ENCODE data around the gene IRX4. TPM values are rescaled to one million over a fixed set of nuclear protein-coding genes. Genes with fewer than 3 reads are reported as not detected.

IRX4 gene
- total RNA-seq, 1 experiment from 2014 or later, result 44.7 TPM

DNA sequence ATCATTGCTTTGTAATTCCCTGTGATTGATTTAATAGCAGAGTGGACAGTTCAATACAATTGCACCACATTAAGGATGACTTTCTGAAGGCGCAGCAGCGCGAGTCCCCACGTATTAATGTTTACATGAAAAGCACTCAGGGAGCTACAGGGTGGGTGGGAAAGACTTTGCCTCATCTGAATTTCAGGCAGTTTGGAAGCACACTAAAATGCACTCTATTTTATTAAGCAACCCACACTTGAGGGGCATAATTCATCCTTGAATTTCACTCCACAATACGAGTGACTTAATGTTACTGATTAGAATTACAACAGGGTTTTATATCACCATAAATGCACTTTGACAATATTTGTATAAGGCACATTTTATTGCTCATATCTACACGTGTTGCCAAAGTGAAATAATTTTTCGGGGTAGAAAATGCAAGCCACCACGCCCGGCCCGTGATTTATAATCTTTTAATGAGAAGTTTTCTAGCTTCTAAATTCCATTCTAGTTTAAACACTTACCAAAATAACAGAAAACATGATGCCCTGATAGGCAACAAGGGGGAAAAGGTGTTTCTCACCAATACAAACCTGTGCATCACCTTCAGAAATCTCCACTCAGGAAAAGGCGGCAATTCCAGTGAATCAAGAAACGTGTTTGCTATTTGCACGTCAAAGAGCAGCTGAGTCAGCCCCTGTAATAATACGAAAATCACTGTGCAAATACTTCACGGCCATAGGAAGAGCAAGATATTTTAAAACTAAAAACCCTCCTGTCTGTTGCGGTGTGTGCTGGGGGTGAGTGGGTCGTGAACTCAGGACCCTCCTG lies 40.5 kb downstream of the IRX4 start:
- TF ChIP-seq, protein P1, sequence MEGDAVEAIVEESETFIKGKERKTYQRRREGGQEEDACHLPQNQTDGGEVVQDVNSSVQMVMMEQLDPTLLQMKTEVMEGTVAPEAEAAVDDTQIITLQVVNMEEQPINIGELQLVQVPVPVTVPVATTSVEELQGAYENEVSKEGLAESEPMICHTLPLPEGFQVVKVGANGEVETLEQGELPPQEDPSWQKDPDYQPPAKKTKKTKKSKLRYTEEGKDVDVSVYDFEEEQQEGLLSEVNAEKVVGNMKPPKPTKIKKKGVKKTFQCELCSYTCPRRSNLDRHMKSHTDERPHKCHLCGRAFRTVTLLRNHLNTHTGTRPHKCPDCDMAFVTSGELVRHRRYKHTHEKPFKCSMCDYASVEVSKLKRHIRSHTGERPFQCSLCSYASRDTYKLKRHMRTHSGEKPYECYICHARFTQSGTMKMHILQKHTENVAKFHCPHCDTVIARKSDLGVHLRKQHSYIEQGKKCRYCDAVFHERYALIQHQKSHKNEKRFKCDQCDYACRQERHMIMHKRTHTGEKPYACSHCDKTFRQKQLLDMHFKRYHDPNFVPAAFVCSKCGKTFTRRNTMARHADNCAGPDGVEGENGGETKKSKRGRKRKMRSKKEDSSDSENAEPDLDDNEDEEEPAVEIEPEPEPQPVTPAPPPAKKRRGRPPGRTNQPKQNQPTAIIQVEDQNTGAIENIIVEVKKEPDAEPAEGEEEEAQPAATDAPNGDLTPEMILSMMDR (IDR thresholded peaks at IDR 0.05; ENCODE audit: unreplicated experiment), result no peak
- ChIA-PET CTCF (no interaction called here), POLR2A (no interaction called here)
- H3K9me3 Mint-ChIP-seq (ENCODE audit: unreplicated experiment), result no peaks in the 10 kb centered on the region
- no peaks in the 10 kb centered on the region for H3K36me3 Mint-ChIP-seq (ENCODE audit: insufficient read depth, unreplicated experiment)
- H3K4me3 Mint-ChIP-seq (ENCODE audit: unreplicated experiment), result no peak overlapping the region
- BruUV-seq (replicated peaks), result no TSS peak
- peaks cover 5% of the 10 kb centered on the region for H3K27me3 Mint-ChIP-seq (ENCODE audit: insufficient read depth, unreplicated experiment)
- H3K27ac Mint-ChIP-seq (ENCODE audit: low read depth, unreplicated experiment), result no peak overlapping the region
- intact Hi-C loops (cut with micrococcal nuclease), result no loop called here
- no peaks in the 10 kb centered on the region for H3K4me1 Mint-ChIP-seq (ENCODE audit: insufficient read depth, unreplicated experiment)
- no peak for DNase-seq (ENCODE audit: unreplicated experiment)

DNA sequence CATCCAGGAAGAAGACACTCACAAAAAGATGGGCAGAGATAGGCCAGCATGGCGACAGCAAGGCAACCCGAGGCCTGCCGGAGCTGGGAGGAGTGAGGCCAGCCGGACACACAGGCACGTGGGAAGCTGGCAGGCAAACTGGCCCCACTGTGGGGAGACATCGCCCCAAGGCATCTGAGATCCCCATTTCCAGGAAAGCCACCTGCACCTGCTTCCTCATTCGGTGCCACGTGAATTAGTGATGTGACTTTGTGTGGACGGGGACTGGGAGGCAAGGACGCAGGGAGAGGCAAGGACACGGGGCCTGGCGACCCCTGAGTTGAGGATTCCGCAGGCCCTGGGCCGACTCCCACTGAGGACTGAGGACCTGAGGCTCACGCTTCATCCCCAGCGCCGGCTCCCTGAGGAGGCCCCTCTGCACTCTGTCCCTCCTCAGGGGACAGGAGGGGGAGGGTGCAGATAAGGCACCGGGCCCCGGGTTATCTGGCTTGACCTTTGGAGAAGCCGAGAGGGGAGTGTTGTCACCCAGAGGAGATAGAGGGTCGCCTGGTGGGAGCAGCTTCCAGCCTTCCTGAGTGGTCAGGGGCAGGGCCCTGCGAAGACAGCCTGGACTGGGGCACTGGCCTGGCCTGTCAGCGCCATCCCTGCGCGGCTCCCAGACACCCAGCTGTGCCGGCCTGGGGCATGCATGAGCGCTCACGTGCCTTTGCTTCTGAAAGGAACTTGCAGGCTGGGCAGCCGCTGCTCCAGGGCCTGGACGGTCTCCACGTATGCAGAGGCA lies 41.8 kb downstream of the IRX4 start:
- Mint-ChIP-seq H3K4me3 (ENCODE audit: unreplicated experiment) (no peak overlapping the region), H3K27ac (ENCODE audit: low read depth, unreplicated experiment) (no peak overlapping the region), H3K9me3 (ENCODE audit: unreplicated experiment) (no peaks in the 10 kb centered on the region), H3K27me3 (ENCODE audit: insufficient read depth, unreplicated experiment) (no peaks in the 10 kb centered on the region), H3K4me1 (ENCODE audit: insufficient read depth, unreplicated experiment) (no peaks in the 10 kb centered on the region), H3K36me3 (ENCODE audit: insufficient read depth, unreplicated experiment) (no peaks in the 10 kb centered on the region)
- POLR2A ChIA-PET, result no interaction called here
- DNase-seq (ENCODE audit: unreplicated experiment), result no peak
- no TSS peak for BruUV-seq (replicated peaks)
- TF ChIP-seq, protein P1 (IDR thresholded peaks at IDR 0.05; ENCODE audit: unreplicated experiment), result no peak
- intact Hi-C loops (cut with micrococcal nuclease), result no loop called here
- CTCF ChIA-PET, result interaction anchor here (0.6 kb wide), 1 partner anchor 1699 kb away, joined by 3 read pairs; no protein-coding TSS in a partner anchor

DNA sequence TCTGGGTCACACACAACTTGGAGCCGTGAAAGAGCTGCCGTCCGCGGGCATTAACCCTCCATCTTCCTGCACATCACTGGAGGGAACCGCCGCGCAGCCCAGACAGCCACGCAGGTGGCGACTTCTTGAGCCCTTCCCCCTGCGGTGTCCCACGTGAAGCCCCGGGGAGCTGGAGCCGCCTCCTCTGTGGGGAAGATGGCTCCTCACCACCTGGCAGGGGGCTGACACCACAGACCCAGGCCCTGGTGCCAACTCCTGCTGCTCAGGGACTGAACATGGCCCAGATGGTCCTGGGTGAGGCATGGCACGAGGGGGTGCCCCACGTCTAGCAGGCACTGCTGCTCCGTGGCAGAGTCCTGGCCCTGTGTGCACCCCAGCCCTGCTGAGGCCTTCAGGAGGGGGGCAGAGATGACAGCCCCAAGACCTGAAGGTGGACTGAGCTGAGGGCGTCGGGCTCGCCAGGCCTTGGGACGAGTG lies 42.6 kb downstream of the IRX4 start:
- H3K9me3 Mint-ChIP-seq (ENCODE audit: unreplicated experiment), result no peaks in the 10 kb centered on the region
- no peak overlapping the region for H3K27ac Mint-ChIP-seq (ENCODE audit: low read depth, unreplicated experiment)
- H3K4me1 Mint-ChIP-seq (ENCODE audit: insufficient read depth, unreplicated experiment), result no peaks in the 10 kb centered on the region
- H3K36me3 Mint-ChIP-seq (ENCODE audit: insufficient read depth, unreplicated experiment), result no peaks in the 10 kb centered on the region
- peaks cover 2% of the 10 kb centered on the region for H3K27me3 Mint-ChIP-seq (ENCODE audit: insufficient read depth, unreplicated experiment)
- CTCF ChIA-PET, result no interaction called here
- TF ChIP-seq, protein P1 (IDR thresholded peaks at IDR 0.05; ENCODE audit: unreplicated experiment), result no peak
- intact Hi-C loops (cut with micrococcal nuclease), result no loop called here
- POLR2A ChIA-PET, result no interaction called here
- BruUV-seq (replicated peaks), result no TSS peak
- no peak overlapping the region for H3K4me3 Mint-ChIP-seq (ENCODE audit: unreplicated experiment)
- no peak for DNase-seq (ENCODE audit: unreplicated experiment)

DNA sequence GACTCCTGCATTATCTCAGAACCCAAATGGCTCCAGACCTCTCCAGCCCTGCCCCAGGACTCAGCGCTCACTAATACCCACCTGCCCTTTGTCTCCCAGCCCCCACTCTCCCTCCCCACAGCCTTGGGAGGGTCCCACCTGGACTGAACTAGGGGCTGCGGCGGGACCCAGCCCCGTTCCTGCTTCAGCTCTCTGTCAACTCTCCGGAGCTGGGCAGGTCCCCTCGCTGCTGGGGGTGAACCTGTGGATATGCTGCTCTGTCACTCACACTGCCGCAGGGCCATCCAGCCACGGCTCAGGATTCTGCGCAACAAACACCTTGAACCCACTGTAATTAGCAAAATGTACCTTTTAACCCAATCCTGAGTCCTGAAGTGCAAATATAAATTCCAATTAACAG lies 44.7 kb downstream of the IRX4 start:
- Mint-ChIP-seq H3K36me3 (ENCODE audit: insufficient read depth, unreplicated experiment) (no peaks in the 10 kb centered on the region), H3K4me3 (ENCODE audit: unreplicated experiment) (no peak overlapping the region), H3K27ac (ENCODE audit: low read depth, unreplicated experiment) (no peak overlapping the region), H3K9me3 (ENCODE audit: unreplicated experiment) (no peaks in the 10 kb centered on the region), H3K4me1 (ENCODE audit: insufficient read depth, unreplicated experiment) (no peaks in the 10 kb centered on the region), H3K27me3 (ENCODE audit: insufficient read depth, unreplicated experiment) (peaks cover 12% of the 10 kb centered on the region)
- no TSS peak for BruUV-seq (replicated peaks)
- no peak for DNase-seq (ENCODE audit: unreplicated experiment)
- TF ChIP-seq, protein P1 (IDR thresholded peaks at IDR 0.05; ENCODE audit: unreplicated experiment), result no peak
- intact Hi-C loops (cut with micrococcal nuclease), result no loop called here
- POLR2A ChIA-PET, result no interaction called here
- CTCF ChIA-PET, result no interaction called here

All from MCF 10A (cell line).